ENCODE results near the gene PRPS2.

DNA sequence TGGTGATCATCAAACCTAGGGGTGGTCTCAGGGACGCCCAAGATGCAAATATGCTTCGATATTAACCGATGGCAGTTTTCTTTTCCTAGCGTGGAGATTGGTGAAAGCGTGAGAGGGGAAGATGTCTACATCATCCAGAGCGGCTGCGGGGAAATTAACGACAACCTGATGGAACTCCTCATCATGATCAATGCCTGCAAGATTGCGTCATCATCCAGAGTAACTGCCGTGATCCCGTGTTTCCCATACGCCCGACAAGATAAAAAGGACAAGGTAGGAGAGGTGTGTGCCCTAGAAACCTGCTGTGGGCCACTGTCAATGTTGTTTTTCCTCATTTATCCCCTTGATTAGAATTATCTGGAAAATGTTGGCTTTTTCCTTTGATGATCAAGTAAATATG, 7.9 kb downstream of the PRPS2 start:
- TF ChIP-seq GATA3 (IDR thresholded peaks at IDR 0.05; ENCODE audit: low read depth, low read length) (no peak), GATA2 (IDR thresholded peaks at IDR 0.05; ENCODE audit: low read depth, low read length) (no peak)

Data from SH-SY5Y (cell line).